HEK293T (cell line): ENCODE measurements around the gene TMC6.

Experiments used
- CTCF ChIA-PET: fragments of 350-600 bp; formaldehyde crosslinking; extraction: SDS; loops from one replicate; lab custom pipeline; 2021; ENCODE audit warnings: antibody characterized with exemption, inconsistent platforms; lab: Yijun Ruan, JAX
- POLR2A ChIA-PET: fragments of 350-600 bp; formaldehyde crosslinking; extraction: SDS; loops from one replicate; lab custom pipeline; 2020; ENCODE audit warnings: antibody characterized with exemption, inconsistent platforms; lab: Yijun Ruan, JAX
- DNase-seq: peaks from one replicate; pipeline ENCODE4 v3.0.0; 2012; ENCODE audit warnings: mixed read lengths; ENCODE audit errors: extremely low spot score
- ARNT ChIP-seq: fragments of 450-650 bp; IDR thresholded peaks from 2 replicates; pipeline ENCODE4 v1.6.1; 2017; ENCODE audit warnings: mild to moderate bottlenecking
- BHLHE40 ChIP-seq: fragments of 450-650 bp; IDR thresholded peaks from 2 replicates; pipeline ENCODE4 v1.6.1; 2016; ENCODE audit warnings: mild to moderate bottlenecking, moderate library complexity, borderline replicate concordance
- CTBP1 ChIP-seq: fragments of 450-650 bp; IDR thresholded peaks from 2 replicates; pipeline ENCODE4 v1.6.1; 2016; ENCODE audit warnings: borderline replicate concordance
- ELF4 ChIP-seq: fragments of 450-650 bp; IDR thresholded peaks from 2 replicates; pipeline ENCODE4 v1.6.1; 2017; ENCODE audit warnings: antibody characterized with exemption
- FOXA1 ChIP-seq: fragments of 450-650 bp; IDR thresholded peaks from 2 replicates; pipeline ENCODE4 v1.6.1; 2016; ENCODE audit warnings: mild to moderate bottlenecking
- FOXK2 ChIP-seq: fragments of 450-650 bp; IDR thresholded peaks from 2 replicates; pipeline ENCODE4 v1.6.1; 2016; ENCODE audit warnings: mild to moderate bottlenecking
- FOXM1 ChIP-seq: fragments of 450-650 bp; IDR thresholded peaks from 2 replicates; pipeline ENCODE4 v1.6.1; 2017; ENCODE audit warnings: mild to moderate bottlenecking, borderline replicate concordance
- HDGF ChIP-seq: fragments of 450-650 bp; IDR thresholded peaks from 2 replicates; pipeline ENCODE4 v1.6.1; 2017; ENCODE audit warnings: antibody characterized with exemption, borderline replicate concordance
- L3MBTL2 ChIP-seq: fragments of 450-650 bp; conservative IDR thresholded peaks from 2 replicates; pipeline ENCODE4 v1.6.1; 2016; ENCODE audit warnings: mild to moderate bottlenecking
- LEF1 ChIP-seq: fragments of 450-650 bp; IDR thresholded peaks from 2 replicates; pipeline ENCODE4 v1.6.1; 2017; ENCODE audit warnings: mild to moderate bottlenecking, borderline replicate concordance
- NFRKB ChIP-seq: fragments of 450-650 bp; IDR thresholded peaks from 2 replicates; pipeline ENCODE4 v1.6.1; 2016; ENCODE audit warnings: mild to moderate bottlenecking, moderate library complexity
- PKNOX1 ChIP-seq: fragments of 450-650 bp; IDR thresholded peaks from 2 replicates; pipeline ENCODE4 v1.6.1; 2016
- SP1 ChIP-seq: fragments of 450-650 bp; IDR thresholded peaks from 2 replicates; pipeline ENCODE4 v1.6.1; 2017
- SUZ12 ChIP-seq: fragments of 450-650 bp; IDR thresholded peaks from 2 replicates; pipeline ENCODE4 v1.6.1; 2016; ENCODE audit warnings: mild to moderate bottlenecking
- TARDBP ChIP-seq: fragments of 450-650 bp; IDR thresholded peaks from 2 replicates; pipeline ENCODE4 v1.6.1; 2016
- ZNF384 ChIP-seq: fragments of 450-650 bp; IDR thresholded peaks from 2 replicates; pipeline ENCODE4 v1.6.1; 2016

The TMC6 gene

DNA sequence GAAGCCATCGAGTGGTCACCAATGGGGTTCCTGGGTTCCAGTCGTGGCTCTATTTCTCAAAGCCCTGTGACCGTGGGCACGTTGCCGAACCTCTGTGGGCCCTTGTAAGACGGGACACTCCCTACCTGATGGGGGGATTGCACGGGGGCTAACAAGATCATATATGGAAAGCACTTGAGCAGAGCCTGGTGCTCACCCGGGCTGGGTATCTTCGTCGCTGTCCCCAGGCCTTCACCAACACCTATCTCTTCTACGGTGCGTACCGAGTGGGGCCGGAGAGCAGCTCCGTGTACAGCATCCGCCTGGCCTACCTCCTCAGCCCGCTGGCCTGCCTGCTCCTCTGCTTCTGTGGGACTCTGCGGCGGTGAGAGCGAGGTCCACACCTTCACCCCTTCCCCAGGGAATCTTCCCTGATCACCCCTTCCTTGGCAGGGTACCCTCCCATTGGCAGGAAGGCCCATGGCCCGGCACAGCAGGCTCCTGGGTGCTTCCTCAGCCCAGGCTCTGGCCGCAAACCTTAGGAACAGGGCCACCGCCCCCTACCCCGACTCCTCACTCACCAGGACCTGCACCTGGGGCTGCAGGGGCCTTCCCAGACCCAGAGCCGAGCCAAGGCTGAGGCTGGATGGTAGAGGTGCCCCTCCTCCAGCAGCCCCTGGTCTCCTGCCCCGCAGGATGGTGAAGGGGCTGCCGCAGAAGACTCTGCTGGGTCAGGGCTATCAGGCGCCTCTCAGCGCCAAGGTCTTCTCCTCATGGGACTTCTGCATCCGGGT is 4.8 kb upstream of the TMC6 start:
- DNase-seq = no peak
- POLR2A ChIA-PET = interaction anchor here (2.3 kb wide), 1 partner anchor 11 kb away, joined by 6 read pairs; no protein-coding TSS in a partner anchor
- TF ChIP-seq TARDBP (no peak), L3MBTL2 (no peak), CTBP1 (no peak), SUZ12 (no peak), BHLHE40 (no peak), HDGF (no peak), ELF4 (no peak), PKNOX1 (no peak)
- CTCF ChIA-PET = no interaction called here

- CTCF ChIA-PET = no interaction called here
- TF ChIP-seq ARNT (no peak), TARDBP (no peak), ELF4 (no peak), L3MBTL2 (no peak), FOXM1 (no peak), SUZ12 (no peak), HDGF (no peak), FOXA1 (no peak), ZNF384 (no peak), PKNOX1 (no peak), CTBP1 (no peak), NFRKB (no peak), SP1 (no peak), BHLHE40 (no peak)
- no peak for DNase-seq
- POLR2A ChIA-PET = no interaction called here
Observed at GRCh38 chr17:78132767-78133178, 4.2 kb upstream of the TMC6 start.

DNA sequence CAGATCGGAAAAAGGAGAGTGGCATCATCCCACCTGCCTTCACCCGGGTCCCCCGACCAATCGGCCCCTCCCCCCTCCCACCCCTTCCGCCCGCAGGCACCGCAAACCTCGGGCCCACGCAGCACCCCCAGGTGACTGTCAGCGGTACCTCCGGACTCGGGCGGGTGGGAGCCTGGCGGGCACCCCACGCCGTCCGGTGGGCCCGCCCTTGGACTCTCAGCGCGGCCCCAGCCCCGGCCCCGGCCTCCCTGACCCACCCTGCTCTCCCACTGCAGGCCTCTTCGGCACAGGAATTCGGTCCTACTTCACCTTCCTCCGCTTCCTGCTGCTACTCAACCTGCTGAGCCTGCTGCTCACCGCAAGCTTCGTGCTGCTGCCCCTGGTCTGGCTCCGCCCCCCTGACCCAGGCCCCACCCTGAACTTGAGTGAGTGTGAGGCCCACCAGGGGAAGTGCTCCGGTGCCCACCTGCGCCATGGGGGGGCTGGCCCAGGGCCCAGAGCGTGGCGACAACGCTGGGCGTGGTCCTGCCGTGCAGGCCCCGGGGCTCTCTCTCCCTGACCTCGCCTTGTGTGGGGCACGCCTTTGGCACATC is 3.6 kb upstream of the TMC6 start:
- no peak for DNase-seq
- ChIA-PET CTCF (no interaction called here), POLR2A (no interaction called here)
- TF ChIP-seq FOXA1 (no peak), TARDBP (no peak), HDGF (no peak), FOXK2 (no peak), LEF1 (no peak), FOXM1 (no peak), ZNF384 (no peak), ARNT (no peak), BHLHE40 (no peak), SUZ12 (no peak)

DNA sequence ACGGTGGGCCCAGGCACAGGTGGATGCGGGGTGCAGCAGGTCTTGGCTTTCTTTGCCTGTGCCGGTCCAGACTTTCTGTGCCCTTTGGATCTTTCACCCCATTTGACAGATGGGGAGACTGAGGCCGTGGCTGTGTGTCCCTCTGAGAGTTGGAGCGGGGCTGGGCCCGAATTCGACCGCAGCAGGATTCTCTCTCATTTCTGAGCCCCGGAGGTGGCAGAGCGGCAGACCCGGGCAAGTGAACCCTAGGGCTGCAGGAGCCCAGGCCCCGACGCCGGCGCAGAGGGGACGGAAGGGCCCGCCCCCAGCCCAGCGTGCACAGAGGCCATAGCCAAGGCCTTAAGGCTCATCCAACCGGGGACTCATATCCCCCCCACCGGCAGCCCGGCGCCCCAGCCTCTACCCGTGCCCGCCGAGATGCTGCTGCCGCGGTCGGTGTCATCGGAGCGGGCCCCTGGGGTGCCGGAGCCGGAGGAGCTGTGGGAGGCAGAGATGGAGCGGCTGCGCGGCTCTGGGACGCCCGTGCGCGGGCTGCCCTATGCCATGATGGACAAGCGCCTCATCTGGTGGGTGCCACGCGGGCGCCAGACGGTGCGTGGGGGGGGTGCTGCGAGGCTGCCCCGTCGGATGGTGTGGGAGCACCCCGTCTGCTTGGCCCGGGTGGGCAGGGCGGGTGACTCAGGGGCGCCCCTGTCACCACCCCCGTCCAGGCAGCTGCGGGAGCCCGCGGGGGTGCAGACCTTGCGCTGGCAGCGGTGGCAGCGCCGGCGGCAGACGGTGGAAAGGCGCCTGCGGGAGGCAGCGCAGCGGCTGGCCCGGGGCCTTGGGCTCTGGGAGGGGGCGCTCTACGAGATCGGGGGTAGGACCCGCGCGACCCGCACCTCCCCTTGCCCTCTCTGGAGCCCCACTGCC is 2.9 kb upstream of the TMC6 start:
- CTCF ChIA-PET = interaction anchor here (0.6 kb wide), 1 partner anchor 20 kb away, joined by 4 read pairs; no protein-coding TSS in a partner anchor
- no peak for DNase-seq
- no peak for TF ChIP-seq PKNOX1
- POLR2A ChIA-PET = interaction anchor here (1.1 kb wide), 1 partner anchor 55 kb away, joined by 4 read pairs; no protein-coding TSS in a partner anchor

DNA sequence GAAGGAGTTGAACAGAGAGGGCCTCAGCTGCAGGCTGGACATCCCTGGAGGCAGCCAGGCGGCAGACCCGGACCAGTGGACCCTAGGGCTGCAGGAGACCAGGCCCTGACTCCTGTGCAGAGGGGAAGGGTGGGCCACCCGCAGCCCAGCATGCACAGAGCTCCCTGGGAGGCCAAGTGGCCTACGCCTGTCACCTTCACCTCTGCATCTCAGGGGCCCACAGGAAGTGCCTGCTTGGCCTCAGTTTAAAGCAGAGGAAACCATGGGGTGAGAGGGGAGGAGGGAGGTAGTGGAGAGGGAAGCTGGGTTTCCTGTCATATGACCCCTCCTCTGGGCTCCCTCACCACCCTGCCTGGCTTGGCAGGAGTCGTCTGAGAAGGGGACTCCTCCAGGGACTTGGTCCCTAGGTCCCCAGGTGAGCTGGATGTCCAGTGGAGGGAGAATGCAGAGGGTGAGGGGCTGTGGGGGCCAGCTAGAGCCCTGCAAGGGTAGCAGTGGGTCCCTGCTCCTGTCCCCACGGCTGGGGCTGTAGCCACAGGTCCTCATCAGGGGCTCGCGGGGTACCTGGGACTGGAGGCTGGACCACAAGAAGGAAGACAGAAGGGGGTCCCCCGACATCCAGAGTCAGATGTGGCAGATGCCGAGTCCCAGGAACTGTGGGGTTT is 2.0 kb upstream of the TMC6 start, which contains the start of gene TMC8:
Gene TMC8 (plus strand): TSS at position 335 of the 665 bp plus-strand sequence. CDS start 818 bp downstream, outside the sequence.
- ChIA-PET POLR2A (interaction anchor here (1.1 kb wide), 1 partner anchor 56 kb away, joined by 4 read pairs; no protein-coding TSS in a partner anchor), CTCF (interaction anchor here (0.6 to 1.0 kb wide), 2 partner anchors 21 to 45 kb away, joined by 3 to 4 read pairs; no protein-coding TSS in a partner anchor)
- no peak for DNase-seq
- TF ChIP-seq SUZ12 (no peak), NFRKB (no peak), SP1 (no peak), HDGF (no peak), TARDBP (no peak), L3MBTL2 (no peak), ELF4 (no peak), ZNF384 (no peak), ARNT (no peak), CTBP1 (no peak), FOXM1 (no peak), FOXK2 (no peak), FOXA1 (no peak), LEF1 (no peak), BHLHE40 (no peak), PKNOX1 (no peak)
